ENCODE results near the gene TNFRSF4.
"Not testable (repeated sequence)": the region's sequence is repeated elsewhere in the genome, so short reads cannot be mapped to it uniquely, and the experiment has no call there.

The TNFRSF4 gene

DNA sequence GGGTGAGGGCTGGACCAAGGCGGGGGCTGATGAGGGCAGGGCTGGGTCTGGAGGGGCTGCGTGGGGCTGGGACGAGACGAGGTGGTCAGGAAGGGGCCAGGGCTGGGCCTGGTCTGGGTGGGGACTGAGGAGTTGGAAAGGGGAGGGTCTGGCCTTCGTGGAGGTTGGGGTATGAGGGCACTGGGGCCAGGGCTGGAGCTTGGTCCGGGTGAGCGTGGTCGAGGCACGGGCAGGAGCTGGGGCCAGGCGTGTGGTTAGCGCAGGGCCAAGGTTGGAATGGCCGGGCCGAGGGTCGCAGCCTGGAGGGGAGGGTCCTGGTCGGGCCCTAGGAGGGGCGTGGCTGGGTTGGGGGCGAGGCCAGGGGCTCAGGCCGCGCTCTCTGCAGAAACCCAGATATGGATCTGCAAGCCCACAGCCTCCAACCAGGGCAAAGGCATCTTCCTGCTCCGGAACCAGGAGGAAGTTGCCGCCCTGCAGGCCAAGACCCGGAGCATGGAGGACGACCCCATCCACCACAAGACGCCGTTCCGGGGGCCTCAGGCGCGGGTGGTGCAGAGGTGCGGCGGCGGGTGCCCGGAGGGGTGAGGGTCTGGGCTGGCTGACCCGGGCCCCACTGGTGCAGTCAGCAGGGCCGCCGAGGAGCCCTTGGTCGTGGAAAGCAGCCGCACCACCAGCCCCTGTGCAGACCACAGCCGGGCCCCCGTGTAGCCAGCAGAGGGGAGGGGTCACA, 31.3 kb downstream of the TNFRSF4 start:
- no peak for DNase-seq (ENCODE audit: low read depth)

GRCh38 chr1:1181938-1182410, 32.0 kb downstream of the TNFRSF4 start:
- DNase-seq (ENCODE audit: low read depth), result no peak

- DNase-seq (ENCODE audit: low read depth), result no peak
These were observed 32.6 kb downstream of the TNFRSF4 start for GRCh38 chr1:1181129-1181937.

- DNase-seq (ENCODE audit: low read depth), result no peak
These were observed 33.7 kb downstream of the TNFRSF4 start for GRCh38 chr1:1179983-1180861.

- no peak for DNase-seq (ENCODE audit: low read depth)
These were observed 34.5 kb downstream of the TNFRSF4 start for GRCh38 chr1:1179346-1179982.

DNA sequence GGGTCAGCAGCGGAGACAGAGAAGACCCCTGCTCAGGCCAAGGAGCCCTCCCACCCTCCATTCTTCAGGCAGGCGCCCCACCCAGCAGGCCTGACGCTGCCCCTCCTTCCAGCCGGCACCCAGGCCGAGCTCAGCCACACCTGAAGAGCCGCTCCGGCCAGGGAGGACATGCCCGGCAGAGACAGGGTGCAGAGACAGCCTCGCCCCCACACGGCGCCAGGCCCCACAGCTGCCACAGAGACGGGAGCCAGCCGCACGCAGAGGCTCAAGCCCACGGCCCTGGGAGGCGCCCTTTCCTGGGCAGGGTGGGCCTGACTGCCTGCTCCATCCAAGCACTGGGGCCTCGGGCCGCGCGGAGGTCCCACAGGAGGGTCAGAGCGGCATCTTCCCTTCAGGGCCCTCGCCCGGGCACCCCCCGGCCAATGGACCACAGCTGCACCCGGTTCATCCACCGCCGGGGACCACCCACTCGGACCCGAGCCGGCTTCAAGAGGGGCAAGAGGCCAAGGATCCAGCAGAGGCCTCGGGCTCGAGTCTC, 35.1 kb downstream of the TNFRSF4 start:
- no peak for DNase-seq (ENCODE audit: low read depth)

DNA sequence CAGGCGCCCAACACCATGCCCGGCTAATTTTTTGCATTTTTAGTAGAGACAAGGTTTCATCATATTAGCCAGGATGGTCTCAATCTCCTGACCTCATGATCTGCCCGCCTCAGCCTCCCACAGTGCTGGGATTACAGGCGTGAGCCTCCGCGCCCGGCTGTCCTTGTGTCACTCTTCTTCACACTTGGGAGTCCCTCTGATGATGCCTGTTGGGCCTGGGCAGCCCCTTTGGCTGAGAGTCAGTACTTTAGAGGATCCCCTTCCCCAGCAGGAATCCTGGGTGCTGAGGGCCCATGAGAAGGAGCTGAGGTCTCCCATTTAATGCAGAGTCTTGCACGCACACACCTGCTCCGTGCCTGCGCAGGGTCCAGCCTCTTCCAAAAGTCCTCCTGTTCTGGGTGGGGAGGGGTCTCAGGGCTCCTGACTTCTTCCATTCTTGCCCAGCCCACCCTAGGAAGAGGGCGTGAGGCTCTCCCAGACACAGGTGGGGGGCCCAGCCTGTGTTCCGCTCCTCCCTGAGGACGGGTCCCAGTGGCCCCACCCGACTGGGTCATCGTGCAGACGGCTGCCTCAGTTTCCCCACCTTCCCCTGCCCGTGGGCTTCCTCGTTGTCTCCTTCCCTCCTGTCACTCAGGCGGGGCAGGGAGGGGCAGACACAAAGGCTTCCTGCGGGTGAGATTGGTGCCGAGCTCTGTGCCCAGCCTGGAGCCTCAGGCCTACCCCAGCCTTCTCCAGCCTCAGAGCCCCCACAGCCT, 36.3 kb downstream of the TNFRSF4 start:
- DNase-seq (ENCODE audit: low read depth), result no peak

DNA sequence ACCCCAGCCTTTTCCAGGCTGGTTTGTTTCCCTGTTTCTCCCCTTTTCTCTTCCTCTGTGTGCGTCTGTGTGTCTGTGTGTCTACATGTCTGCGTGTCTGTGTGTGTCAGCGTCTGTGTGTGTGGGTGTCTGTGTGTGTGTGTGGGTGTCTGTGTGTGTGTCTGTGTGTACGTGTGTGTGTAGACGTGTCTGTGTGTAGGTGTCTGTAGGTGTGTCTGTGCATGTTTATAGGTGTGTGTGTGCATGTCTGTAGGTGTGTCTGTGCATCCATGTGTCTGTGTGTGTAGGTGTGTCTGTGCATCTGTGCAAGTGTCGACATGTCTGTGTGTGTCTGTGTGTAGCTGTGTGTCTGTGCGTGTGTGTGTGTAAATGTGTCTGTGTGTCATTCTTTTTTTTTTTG, 37.0 kb downstream of the TNFRSF4 start:
- DNase-seq (ENCODE audit: low read depth), result no peak

DNA sequence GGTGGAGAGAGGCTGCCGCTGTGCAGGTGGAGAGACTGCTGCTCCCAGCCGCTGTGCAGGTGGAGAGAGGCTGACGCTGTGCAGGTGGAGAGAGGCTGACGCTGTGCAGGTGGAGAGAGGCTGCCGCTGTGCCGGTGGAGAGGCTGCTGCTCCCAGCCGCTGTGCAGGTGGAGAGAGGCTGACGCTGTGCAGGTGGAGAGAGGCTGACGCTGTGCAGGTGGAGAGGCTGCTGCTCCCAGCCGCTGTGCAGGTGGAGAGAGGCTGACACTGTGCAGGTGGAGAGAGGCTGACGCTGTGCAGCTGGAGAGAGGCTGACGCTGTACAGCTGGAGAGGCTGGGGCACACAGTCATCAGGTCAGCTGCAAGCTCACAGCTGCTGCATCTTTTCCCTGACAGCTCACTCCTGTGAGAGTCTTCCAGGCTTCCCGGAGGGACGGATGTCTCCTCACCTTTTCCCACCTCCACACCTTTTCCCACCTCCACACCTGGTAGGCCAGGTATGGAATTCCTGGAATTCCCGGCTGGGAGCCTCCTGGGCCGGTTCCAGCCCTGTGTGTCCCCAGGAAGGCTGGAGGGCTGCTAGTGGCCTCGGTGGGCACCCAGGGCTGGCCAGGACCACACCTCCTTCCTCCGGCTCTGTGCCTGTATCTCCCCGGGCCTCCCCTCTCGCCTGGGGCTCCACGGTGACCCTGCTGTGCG, 37.7 kb downstream of the TNFRSF4 start:
- DNase-seq (ENCODE audit: low read depth), result not testable (repeated sequence)

GRCh38 chr1:1175221-1176062, 38.5 kb downstream of the TNFRSF4 start:
- no peak for DNase-seq (ENCODE audit: low read depth)

GRCh38 chr1:1173793-1174415, 40.0 kb downstream of the TNFRSF4 start, which contains the start of gene TTLL10:
Gene TTLL10, plus strand, starts transcription at chr1:1173880. Its CDS starts 5,336 bp downstream, at chr1:1179216.
- no peak for DNase-seq (ENCODE audit: low read depth)

- no peak for DNase-seq (ENCODE audit: low read depth)
These were observed 40.7 kb downstream of the TNFRSF4 start for GRCh38 chr1:1173061-1173792.

DNA sequence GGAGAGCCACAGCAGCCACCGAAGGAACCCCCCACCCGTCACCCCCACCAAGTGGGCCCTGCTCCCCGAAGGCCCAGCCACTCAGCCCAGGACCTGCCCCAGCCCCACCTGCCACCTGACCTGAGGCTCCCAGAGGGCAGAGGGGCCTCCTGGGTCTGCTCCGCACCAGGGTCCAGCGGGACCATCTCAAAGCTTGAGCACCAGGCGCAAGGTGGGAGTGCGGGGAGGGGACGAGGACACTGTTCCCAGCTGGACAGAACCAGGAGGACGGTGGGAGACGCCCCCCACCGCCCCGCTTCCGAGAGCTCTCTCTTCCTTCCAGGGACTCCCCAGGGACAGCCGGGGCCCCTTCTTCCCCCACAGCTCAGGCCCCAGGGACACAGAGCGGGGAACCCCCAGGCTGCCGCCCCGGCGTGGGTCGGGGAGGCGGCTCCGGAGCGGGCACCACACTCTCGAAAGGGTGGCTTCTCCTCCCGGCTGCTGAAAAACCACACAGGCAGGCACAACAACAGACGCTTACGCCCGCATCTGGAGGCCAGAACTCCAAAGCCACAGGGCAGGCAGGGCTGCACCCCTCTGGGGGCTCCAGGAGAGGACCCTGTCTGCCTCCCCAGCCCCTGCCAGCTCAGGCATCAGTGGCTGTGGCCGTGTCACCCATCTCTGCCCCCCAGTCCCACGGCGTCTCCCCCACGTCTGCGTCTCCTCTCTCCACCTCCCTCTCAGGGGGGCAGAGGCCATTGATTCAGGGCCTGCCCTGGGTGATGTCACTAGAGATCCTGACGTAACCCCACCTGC, 42.2 kb downstream of the TNFRSF4 start:
- DNase-seq (ENCODE audit: low read depth), result no peak

- no peak for DNase-seq (ENCODE audit: low read depth)
These were observed 42.8 kb downstream of the TNFRSF4 start for GRCh38 chr1:1171161-1171545.

DNA sequence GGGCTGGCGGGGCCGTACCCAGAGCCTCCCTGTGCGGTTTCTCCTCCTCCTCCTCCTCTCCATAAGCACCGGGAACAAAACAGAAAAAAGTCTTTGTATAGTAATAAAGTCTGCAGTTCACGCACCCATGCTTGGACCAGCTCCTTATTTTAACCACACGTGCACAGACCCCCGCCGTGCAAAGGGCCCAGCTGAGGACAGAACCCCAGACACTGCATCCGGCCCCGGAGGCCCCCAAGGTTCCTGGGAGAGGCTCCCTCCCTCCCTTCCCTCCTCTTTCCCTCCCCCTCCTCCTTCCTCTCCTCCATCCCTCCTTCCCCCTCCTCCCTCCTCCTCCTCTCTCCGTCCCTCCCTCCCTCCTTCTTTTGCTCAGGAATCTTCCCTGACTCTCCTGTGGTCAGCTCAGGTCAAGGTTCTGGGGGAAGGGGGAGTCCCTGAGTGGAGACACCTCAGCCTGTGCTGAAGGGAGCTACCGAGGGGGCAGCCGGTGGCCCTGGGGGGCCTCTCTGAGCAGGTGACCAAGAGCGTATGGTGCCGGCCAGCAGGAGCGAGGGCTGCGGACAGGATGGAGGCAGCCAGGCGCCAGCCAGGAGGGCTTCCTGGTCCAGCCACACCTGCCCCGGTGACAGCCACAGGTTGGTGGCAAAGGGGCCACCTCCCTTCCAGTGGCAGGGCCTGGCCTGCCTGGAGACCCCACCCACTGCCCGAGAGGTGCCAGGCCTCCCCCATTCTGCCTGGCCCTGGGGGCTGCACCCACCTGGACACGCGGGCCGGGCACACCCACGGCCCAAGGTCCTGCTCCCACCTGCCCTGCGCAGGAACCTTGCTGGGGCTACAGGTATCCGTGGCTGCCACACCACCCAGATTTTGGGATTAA, 43.5 kb downstream of the TNFRSF4 start:
- DNase-seq (ENCODE audit: low read depth), result no peak

All from ELR (cell line).